Right atrium auricular region (tissue), 2 donors: ENCODE results near the gene MYO1D. TPM values are rescaled to one million over a fixed set of nuclear protein-coding genes. Genes with fewer than 3 reads are reported as not detected.

Experiments used
- DNase-seq: peaks from one replicate; pipeline ENCODE4 v3.0.0-alpha.2; 2019; ENCODE audit warnings: low spot score
- H3K27ac ChIP-seq, 2 donors: fragments of 200-600 bp; sonication (generic); 1 replicate in 1 of 2; 2 replicates in 1 of 2; pipeline ENCODE4 v1.5.1; 2016 to 2019
- H3K27me3 ChIP-seq, 2 donors: fragments of 200-600 bp; sonication (generic); one replicate each; pipeline versions ENCODE4 v1.5.1 to v1.6.0; 2017 to 2019
- H3K36me3 ChIP-seq: fragments of 200-600 bp; sonication (generic); one replicate; pipeline ENCODE4 v1.5.1; 2016
- H3K4me1 ChIP-seq, 2 donors: fragments of 200-600 bp; sonication (generic); one replicate each; pipeline versions ENCODE4 v1.5.1 to v1.6.0; 2017 to 2019
- H3K4me3 ChIP-seq, 2 donors: fragments of 200-600 bp; sonication (generic); 1 replicate in 1 of 2; 2 replicates in 1 of 2; pipeline ENCODE4 v1.5.1; 2017 to 2019; ENCODE audit warnings: mild to moderate bottlenecking in 1 of 2, moderate library complexity in 1 of 2
- H3K9me3 ChIP-seq, 2 donors: fragments of 200-600 bp; sonication (generic); one replicate each; pipeline ENCODE4 v1.5.1; 2019
- total RNA-seq, 2 donors: library from RNA; depleted of rRNA; stranded (reverse); fragments of >200 nt; gene quantifications; one replicate each; pipeline ENCODE4 v1.1.0, GENCODE V29; 2016
- TF ChIP-seq, protein P1 (sequence below), 2 donors: fragments of 200-600 bp; sonication (generic); IDR thresholded peaks; one replicate each; pipeline ENCODE4 v1.5.1; 2019; ENCODE audit warnings: antibody characterized with exemption in 2 of 2

MYO1D gene
- total RNA-seq, 2 donors from 2014 or later = 21.9 to 25.1 TPM

DNA sequence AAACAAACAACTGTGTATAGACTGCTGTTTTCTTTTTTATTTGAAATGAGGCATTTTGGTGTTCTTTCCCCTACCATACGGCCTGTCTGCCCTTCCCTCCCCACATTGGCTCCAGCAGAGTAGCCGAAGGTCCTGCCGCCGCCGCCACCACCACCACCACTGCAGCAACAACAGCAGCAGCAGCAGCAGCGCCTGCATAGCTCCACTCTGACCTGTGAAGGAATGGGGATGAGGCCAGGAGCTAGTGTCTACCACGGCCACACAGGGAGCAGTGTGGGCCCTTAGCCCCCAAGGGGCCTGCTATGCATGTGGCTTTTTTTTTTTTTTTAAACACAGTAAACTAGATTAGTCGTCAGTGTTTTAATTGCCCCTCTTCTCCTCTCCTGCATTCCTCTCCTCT lies 395.7 kb downstream of the MYO1D start:
- no peaks in the 10 kb centered on the region for H3K9me3 ChIP-seq
- H3K4me1 ChIP-seq = peaks cover 0 to 27% of the 10 kb centered on the region in 2 donors
- H3K27ac ChIP-seq = no peak overlapping the region
- H3K27me3 ChIP-seq = no peaks in the 10 kb centered on the region
- TF ChIP-seq, protein P1, sequence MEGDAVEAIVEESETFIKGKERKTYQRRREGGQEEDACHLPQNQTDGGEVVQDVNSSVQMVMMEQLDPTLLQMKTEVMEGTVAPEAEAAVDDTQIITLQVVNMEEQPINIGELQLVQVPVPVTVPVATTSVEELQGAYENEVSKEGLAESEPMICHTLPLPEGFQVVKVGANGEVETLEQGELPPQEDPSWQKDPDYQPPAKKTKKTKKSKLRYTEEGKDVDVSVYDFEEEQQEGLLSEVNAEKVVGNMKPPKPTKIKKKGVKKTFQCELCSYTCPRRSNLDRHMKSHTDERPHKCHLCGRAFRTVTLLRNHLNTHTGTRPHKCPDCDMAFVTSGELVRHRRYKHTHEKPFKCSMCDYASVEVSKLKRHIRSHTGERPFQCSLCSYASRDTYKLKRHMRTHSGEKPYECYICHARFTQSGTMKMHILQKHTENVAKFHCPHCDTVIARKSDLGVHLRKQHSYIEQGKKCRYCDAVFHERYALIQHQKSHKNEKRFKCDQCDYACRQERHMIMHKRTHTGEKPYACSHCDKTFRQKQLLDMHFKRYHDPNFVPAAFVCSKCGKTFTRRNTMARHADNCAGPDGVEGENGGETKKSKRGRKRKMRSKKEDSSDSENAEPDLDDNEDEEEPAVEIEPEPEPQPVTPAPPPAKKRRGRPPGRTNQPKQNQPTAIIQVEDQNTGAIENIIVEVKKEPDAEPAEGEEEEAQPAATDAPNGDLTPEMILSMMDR (IDR thresholded peaks at IDR 0.05) = no peak
- DNase-seq = no peak
- peaks cover 66% of the 10 kb centered on the region for H3K36me3 ChIP-seq
- no peak overlapping the region for H3K4me3 ChIP-seq

DNA sequence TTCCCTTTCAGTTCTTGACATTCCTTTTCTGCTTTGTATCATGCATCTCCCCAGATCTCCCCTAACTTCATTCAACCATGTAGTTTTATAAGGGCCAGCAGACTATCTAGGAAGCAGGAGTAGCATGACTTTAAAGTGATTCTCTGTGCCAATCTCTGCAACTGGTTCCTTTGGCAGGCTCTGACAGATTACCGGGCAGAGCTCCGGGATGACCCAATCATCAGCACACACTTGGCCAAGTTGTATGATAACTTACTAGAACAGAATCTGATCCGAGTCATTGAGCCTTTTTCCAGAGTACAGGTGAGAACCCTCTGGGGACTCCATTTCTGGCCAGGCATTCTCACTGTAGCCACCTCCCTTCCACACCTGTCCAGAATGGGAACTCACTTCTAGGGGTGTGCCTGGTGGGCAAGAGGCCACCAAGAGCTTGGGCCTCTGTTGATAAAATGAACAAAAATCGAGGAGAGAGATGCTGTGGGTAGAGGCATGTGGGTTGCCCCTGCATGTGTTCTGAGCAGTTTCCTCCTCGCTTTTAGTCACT lies 397.8 kb downstream of the MYO1D start:
- Histone ChIP-seq H3K36me3 (peaks cover 86% of the 10 kb centered on the region), H3K9me3 (no peaks in the 10 kb centered on the region), H3K4me1 (peaks cover 0 to 11% of the 10 kb centered on the region in 2 donors), H3K27me3 (no peaks in the 10 kb centered on the region), H3K27ac (no peak overlapping the region), H3K4me3 (no peak overlapping the region)
- TF ChIP-seq, protein P1 (IDR thresholded peaks at IDR 0.05) = no peak
- DNase-seq = peak; percentile 36

DNA sequence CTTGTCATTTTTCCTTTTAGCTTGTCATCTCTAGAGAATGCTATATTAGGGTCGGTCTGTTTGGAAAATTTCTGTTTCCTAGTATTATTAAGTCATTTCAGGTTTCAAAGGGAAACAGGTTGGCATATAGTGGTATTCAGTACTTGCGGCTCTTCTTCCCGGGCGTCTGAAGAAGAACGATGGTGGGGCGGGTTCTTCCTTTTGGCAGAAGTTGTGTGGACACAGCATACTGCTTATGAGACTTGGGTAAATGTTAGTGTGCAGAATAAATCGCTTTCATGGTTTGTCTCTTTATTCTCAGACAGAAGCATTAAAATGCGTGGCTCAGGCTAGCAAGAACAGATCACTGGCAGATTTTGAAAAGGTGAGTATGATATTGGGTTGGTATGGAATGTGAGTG lies 399.7 kb downstream of the MYO1D start:
- H3K4me3 ChIP-seq = no peak overlapping the region
- no peak for DNase-seq
- H3K4me1 ChIP-seq = no peaks in the 10 kb centered on the region
- no peaks in the 10 kb centered on the region for H3K27me3 ChIP-seq
- H3K27ac ChIP-seq = no peak overlapping the region
- TF ChIP-seq, protein P1 (IDR thresholded peaks at IDR 0.05) = no peak
- no peaks in the 10 kb centered on the region for H3K9me3 ChIP-seq
- peaks cover 99% of the 10 kb centered on the region for H3K36me3 ChIP-seq

DNA sequence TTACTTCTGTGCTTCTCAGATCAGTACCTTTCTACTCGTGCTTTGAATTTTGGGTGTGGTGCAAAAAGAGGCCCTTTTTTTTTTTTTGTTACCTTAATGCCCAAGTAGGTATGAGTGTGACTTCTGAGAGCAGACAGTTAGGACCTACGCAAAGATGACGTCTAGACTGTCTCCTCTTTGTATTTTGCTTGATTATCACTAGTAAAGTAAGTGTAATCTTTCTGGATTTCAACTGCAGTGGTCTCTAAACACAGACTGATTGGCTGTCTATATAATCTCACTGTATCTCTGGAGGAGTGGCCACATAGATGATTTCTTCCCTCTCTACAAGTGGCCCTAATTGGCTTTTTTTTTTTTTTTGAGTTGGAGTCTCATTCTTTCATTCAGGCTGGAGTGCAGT lies 401.7 kb downstream of the MYO1D start:
- TF ChIP-seq, protein P1 (IDR thresholded peaks at IDR 0.05) = no peak
- H3K4me1 ChIP-seq = no peaks in the 10 kb centered on the region
- no peak overlapping the region for H3K4me3 ChIP-seq
- H3K27me3 ChIP-seq = no peaks in the 10 kb centered on the region
- no peak for DNase-seq
- peaks cover 99% of the 10 kb centered on the region for H3K36me3 ChIP-seq
- no peaks in the 10 kb centered on the region for H3K9me3 ChIP-seq
- H3K27ac ChIP-seq = no peak overlapping the region

DNA sequence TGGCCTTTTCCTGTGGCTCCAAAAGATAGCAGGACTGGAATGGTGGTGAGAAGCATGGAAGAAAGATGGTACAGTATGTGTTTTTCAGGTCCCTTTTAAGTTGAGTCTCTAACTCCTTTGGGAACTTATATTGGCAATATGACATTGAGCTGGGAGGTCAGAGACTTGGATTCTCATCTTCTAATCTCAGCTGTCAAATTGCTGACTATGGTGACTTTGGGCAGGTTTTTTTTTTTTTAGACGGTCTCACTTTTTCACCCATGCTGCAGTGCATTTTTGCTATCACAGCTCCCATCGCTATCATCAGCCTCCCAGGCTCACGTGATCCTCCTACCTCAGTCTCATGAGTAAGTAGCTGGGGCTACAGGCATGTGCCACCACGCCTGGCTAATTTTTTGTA lies 405.3 kb downstream of the MYO1D start:
- TF ChIP-seq, protein P1 (IDR thresholded peaks at IDR 0.05) = no peak
- Histone ChIP-seq H3K4me3 (no peak overlapping the region), H3K27ac (no peak overlapping the region), H3K4me1 (no peaks in the 10 kb centered on the region), H3K36me3 (peaks cover 93% of the 10 kb centered on the region), H3K9me3 (no peaks in the 10 kb centered on the region), H3K27me3 (no peaks in the 10 kb centered on the region)
- DNase-seq = no peak
